Fibroblast of upper back skin (primary cell): ENCODE data around the gene B4GAT1.
"Not testable (repeated sequence)": the region's sequence is repeated elsewhere in the genome, so short reads cannot be mapped to it uniquely, and the experiment has no call there.

ENCODE experiments used
- DNase-seq: peaks from one replicate; pipeline ENCODE4 v3.0.0-alpha.2; 2013

The B4GAT1 gene

DNA sequence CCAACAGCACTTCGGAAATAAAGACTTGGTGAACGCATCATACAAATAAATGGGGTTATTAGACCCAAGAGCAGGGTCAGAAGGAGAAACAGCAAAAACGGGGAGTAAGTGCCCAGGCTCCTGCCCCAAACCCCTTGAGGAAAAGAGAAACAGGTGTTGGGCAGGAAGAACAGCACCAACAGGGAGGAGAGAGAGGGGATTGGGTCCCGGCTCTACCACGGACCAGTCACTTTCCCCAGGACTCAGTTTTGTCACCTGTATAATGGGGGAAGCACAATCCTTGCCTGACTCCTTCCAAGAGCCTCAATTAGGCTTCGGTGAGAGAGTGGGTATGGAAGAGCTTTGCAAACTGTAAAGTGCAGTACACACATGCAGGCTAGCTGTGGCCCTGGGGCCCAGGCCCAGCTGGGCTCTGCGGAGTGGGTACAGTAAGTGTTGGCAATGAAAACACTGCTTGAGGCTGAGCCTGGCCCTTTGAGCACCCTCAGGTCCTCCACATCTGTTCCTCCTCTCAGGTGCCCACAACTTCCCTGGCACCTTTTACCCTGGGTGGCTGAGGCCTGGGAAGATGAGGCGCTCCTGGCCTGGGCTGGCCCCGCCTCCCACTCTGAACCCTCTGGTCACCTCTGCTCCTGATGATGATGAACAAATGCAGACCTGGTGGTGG, 15.2 kb upstream of the B4GAT1 start:
- DNase-seq, result no peak

DNA sequence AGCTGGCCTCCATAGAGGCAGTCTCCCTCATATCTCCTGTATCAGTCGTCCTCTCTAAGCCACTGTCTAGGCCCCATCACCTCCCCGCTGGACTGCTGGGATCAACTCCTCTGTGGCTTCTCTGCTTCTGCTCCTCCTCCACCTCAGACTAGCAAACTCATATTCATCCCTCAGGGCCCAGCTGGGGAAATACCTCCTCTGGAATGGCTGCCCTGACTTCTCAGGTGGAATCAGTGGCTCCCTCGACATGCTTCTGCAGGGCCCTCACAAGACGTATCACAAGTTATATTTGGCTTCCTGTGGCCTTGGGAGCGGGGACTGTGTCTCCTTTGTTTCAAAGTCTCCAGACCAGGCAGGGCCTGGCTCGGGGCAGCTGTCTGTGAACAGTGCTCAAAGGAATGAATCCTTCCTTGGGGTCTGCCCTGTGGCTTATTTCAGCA, 14.1 kb upstream of the B4GAT1 start:
- no peak for DNase-seq

DNA sequence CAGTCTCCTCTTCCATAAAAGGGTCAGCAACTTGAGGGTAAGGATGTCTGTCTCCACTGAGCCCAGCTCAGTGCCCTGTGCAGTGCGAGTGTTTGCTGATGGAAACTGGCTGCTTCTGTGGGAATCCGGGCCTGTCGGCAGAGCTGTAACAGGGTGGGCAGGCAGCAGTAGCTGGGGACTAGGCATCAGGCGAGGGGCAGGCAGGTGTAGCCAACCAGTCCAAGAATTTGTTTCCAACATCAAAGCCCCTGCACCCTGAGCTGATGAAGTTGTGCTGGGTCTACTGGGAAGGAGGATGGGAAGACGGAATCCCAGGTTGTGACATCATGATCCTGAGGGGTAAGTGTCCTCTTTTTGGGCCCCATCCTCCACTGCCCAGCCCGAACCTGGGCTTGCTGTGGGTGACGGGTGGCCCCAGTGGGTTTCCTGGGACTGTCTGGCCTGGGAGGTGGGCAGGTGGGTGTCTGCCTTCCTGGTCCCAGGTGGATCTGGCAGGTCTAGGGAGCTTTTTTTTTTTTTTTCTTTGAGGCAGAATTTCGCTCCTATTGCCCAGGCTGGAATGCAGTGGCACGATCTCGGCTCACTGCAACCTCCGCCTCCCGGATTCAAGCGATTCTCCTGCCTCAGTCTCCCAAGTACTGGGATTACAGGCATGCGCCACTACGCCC, 13.1 kb upstream of the B4GAT1 start:
- DNase-seq, result no peak

DNA sequence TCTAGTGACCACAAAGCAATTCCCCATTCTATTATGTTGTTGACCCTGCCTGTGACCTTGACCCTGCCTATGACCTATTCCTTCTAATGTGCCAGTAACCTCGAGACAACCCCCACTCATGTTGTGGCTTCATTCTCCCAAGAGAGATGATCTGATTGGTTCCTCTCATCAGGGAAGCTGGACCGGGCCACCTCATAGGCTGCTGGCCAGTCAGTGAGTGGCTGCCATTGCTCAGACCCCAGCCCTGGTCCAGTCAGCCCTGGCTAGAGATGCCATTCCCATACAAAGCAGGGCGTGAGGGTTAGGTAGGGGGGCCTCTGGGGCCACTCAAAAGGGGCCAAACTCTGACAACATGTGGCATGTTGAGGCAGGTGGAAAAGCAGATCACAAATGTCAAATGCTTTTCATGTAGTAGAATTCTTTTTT, 12.2 kb upstream of the B4GAT1 start:
- DNase-seq, result no peak

DNA sequence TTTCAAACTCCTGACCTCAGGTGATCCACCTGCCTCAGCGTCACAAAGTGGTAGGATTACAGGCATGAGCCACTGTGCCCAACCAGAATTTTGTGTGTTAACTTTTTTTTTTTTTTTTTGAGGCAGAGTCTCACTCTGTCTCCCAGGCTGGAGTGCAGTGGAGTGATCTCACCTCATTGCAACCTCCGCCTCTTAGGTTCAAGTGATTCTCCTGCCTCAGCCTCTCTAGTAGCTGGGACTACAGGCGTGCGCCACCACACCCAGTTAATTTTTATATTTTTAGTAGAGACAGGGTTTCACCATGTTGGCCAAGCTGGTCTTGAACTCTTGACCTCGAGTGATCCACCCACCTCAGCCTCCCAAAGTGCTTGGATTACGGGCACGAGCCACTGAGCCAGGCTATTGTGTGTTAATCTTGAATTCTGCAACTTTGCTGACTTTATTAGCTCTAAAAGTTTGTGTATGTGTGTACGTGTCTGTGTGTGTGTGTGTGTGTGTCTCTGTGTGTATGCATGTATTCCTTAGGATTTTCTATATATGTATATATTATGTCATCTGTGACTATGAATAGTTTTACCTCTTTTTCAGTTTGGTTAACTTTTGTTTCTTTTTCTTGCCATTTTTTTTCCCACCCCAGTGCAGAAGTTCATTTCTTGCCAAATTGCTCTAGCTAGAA, 3.3 kb upstream of the B4GAT1 start:
- not testable (repeated sequence) for DNase-seq

DNA sequence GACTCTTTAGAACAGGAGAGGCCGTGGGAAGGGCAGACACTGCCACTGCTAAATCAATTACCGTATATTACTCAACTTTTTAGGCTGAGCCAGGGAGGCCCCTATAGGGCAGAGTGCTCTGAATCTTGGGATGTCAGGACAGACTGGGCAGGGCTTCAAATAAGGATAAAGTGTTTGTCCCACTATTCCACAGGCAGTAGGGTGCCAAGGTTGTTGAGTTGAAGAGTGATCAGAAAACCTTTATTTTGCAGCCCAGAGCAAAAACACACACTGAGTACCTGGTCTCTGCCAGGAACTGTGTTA, 1.6 kb upstream of the B4GAT1 start:
- DNase-seq, result no peak

DNA sequence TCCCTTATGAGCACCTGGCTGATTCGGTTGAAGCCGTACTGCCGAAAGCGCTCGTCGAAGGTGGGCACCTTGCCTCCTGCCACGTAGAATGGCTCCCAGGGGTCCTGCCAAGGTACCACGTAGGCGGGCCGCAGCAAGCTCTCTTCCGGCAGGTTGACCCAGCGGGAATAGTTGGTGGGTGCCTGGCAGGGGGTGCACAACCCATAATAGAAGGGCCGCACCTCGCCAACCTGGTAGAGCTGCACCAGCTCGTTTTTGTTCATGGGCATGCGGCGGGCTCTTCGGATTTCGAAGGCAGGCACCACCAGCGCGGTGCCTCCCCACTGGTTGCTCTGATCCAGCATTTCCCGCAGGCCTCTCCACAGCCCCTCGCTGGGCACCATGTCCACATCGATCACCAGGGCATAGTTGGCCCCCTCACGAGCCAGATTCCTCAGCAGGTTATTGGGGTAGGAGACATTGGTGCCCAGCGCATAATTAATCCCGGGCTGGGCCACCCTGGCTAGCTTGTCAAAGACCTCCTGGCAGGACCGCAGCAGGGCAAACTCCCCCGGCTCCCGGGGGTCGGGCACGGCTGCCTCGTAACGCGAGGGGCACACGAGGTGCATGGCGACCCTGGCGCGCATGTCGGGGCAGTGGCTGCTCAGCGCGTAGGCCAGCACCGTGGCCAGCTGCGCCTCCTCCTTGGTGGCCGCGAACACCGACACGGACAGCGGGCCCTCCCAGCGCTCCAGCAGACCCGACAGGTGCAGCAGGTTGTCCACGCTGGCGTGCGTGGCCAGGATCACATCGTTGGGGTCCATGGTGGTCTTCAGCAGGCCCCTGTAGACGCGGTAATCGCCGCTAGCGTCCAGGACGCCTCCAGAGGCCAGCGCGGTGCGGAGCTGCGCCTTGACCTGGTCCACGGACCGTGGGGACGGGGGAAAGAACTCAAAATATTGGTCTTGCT, 679 bp downstream of the B4GAT1 start:
- no peak for DNase-seq

DNA sequence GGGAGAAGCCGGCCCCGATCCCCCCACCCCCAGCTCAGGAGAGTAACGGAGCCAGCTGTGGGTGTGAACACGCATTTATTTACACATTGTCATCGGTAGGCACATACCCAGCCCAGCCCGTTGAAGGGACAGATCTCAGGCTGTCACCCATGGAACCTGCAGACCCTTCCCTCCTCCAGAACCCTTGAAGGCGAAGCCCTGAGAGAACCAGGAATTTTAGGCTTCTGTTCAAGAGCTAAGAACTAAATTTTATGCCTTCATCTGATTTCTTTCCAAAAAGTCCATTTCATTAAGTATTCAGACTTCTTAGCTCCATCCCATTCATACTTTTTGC, 2.1 kb downstream of the B4GAT1 start:
- DNase-seq, result no peak

DNA sequence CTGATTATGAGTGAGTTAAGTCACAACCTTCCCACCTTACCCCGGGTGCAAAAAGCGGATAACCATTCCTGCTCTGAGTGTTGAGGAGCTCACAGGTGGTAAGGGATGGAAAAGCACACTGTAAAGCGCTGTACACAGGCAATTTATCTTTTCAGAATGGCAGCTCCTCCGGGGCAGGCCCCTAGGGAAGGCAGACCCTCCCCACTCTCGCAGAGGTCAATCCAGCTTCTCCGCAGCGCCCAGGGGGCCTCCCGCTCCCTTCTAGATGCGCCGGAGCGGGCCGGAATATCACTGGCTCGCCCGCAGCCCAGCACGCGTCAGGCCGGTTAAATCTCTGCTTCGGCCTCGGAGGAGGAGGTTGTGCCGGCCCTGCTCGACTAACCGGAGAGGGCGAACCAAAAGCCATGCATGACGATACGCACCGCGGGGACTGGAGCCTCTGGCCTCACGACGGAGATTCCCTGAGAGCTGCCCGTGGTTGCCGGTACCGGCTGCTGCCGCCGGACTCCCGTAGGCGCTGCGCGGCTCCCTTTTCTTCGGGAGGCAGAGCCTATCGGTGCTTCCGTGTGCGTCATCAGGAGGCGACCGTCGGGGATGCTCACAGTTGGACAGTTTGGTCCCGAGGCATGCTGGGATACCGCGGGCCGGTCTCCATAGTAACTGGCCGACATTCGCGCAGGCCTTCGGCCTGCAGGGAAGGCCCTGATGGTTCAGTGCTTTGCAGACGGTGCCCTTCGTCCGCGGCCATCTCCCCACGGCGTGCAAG, 2.7 kb downstream of the B4GAT1 start, which contains the start of gene BRMS1:
TSS of gene BRMS1 (minus strand) at position 555 of the 766 bp plus-strand sequence. CDS start 2,870 bp downstream, outside the sequence.
- DNase-seq, result peak; percentile 96

DNA sequence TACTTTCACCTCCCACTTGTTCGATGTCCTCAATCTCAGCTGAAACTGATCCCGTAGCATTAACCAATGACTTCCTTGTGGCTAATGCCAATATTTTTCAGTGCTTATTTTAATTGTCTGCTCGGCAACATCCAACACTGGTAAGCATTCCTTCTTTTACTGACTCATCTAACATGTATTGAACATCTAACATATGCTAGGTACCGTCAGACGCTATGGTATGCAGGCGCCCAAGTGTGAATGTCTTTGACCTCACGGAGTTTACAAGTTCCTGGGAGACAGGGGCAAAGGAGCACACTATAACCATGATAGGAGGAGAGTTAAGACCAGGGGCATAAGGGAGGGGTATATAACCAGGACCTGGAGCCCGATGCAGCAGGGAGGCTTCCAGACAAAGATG, 4.3 kb downstream of the B4GAT1 start:
- no peak for DNase-seq

DNA sequence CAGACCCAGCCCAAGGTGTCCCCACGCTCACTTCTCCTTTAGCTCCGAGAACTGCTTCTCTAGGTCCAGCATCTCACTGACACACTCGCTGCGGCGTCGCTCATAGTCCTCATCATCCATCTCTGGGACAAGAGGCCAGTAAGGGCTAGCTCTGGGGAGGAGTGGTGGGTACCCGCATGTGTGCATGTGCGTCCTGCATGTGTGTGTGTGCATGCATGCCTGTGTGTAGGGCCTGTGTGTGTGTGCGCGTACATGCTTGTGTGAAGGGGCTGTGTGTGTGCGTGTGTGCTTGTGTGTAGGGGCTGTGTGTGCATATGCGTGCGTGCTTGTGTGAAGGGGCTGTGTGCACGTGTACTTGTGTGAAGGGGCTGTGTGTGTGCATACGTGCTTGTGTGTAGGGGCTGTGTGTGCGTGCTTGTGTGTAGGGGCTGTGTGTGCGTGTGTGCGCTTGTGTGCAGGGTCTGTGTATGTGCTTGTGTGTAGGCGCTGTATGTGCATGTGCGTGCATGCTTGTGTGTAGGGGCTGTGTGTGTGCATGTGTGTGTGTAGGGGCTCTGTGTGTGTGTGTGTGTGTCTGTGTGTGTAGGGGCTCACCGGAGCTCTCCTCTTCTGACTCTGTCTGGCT, 5.8 kb downstream of the B4GAT1 start:
- DNase-seq, result no peak

DNA sequence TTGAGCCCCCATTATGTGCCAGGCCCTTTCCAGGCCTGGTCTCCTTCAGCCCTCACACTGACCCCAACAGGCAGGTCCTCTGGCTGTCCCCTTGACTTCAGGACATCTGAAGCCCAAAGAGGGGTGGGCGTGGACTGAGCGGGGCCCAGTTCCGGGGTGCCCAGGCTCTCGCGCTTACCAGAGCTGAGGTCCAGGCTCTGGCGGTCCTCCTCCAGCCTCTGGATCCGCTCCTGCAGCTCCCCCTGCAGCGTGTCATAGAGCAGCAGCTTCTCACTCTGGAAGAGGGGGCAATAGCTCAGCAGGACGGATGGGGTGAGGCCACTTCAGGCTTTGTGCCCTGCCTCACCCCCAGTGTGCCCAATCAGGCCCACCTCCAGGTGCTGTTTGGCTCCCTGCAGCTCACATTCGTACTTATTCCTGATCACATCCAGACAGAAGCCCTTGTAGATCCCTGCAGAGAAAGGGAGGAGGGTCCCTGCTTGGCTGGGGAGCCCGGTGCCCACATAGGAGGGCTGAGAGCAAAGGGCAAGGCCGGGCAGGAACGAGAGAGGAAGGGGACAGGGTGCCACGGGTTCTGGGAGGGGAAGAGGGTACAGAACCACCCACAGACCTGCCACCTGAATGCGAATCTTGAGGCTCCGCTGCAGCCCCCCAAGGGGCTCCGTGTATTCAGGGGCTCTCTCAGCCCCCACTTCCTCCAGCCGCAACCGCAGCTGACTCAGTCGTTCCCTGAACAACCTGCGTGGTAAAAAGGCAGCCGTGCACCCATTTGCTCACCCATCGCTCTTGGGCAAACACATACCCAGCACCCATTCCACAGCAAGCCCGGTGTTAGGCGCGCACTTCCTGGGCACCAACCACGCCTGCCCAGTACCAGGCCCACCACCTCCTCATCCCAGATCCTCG, 6.6 kb downstream of the B4GAT1 start:
- DNase-seq, result no peak

DNA sequence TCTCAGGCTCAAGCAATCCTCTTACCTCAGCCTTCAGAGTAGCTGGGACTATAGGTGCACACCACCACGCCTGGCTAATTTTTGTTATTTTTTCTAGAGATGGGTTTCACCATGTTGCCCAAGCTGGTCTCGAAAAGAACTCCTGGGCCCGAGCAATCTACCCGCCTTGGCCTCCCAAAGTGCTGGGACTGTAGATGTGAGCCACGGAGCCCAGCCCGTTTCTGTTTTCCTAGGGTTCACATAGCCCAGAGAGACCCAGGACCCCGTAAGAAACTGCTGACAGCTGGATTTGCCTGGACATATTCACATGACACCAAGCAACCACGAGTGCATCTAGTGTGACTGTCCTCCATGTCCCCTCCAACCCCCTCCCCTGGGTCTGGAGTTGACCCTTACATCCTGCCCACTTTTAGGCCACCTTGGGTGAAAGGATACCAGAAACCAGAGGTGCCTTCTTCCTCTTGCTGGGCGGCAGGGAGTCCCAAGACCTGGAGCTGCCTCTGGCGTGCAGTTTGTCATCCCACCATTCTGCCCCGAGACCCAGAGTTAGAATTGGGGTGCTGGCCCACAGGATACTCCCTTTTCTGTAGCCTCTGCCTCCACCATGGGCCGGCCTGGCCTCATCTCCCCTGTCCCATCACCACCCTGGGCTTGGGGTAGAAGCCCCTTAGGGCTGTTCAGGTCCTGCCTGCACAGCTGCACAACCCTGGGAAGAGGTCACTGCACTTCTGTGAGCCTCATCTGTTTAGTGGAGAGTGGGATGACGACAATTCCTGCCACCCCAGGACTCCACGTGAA, 7.5 kb downstream of the B4GAT1 start:
- DNase-seq, result no peak

DNA sequence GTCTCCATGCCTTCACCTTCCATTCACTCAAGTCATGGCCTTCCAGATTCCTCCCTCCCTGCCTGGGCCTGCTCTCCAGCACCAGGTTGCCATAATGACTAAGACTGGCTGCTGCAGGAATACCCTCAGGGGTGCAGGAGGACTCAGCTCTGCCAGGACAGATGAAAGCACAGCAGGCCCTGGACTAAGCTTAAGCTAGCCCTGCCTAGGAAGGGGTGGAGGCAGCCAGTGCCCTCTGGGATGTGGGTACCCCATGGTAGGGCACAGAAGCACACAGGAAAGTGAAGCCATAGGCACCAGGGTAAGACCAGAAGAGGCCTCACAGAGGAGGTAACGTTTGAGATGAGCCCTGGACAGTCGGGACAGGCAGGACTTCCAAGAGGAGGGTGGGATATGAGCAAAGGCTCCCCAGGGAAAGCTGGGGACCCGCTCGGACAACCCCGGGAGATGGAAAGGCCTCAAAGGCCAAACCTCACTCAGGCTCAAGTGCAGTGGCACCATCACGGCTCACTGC, 8.2 kb downstream of the B4GAT1 start:
- DNase-seq, result no peak

DNA sequence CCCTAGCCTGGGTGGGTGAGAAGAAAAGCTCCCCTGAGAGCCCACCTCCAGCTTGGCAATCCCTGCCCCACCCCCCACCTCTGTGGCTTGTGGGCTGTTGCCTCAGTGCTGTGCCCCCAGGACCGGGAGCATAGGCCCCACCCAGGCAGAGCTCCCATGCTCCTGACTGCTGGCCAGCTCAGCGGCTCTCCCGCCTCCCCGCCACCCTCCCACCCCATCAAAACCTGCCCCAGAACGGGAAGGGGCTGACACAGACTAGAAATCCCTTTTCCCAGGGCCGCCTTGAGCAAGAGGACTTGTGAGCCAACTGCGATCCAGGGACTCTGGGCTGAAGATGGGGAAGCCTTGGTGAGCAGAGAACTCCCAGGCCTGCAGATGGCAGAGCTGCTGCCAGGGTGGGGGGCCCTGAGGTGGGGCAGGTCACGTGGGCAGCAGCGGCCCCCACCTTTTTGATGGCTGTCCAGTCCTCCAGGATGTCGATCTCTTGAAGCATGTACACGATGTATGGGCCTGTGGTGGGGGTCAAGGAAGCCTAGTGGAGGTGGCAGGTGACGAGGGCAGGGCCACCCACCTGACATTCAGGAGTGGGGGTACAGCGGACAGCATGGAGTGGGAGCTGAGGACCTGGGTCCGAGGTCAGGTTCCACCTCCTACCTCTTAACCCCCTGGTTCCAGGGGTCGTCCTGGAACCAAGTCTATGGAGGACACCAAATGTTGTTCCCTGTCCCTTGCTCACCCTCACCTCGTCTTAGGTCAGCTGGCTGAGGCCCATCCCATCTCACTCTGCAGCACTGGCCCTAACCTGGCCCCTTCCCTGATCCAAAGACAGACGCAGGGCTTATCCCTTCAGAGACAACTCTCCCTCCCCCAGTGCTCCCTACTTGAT, 8.9 kb downstream of the B4GAT1 start:
- no peak for DNase-seq

DNA sequence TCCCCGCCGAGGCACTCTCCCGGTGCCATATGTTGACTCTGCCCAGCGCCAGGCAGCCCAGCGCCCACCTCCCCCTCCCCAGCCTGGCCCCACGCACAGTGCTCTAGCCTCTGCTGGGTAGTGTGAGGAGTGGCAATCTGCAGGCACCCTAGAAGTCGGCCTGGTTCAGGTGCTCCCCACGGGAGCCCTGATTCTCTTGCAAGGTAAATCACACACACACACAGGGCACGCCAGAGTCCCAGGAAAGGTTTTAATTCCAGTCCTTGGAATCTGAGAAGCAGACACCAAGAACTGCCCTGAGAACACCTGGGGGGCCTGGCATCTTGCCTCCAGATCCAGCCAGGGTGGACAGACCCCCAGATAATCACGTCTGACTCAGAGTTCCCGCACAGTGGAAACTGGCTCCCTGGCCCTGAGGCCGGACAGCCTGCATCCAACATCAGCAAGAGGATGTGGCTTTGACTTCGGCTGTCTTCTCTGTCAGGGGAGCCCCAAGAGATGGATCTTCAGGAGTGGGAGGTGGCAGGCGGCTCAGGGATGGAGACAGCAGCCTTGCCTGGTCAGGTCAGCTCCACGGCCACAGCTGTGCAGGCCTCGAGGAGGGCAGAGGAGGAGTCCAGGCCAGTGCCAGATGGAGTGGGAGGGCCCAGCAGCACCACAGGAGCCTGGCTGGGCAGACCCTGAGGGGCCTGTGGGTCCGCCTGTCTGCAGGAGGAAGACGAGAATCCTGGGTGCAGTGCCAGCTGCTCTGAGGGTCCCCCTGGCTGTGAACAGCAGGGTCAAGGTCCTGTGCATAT, 10.1 kb downstream of the B4GAT1 start:
- DNase-seq, result no peak

DNA sequence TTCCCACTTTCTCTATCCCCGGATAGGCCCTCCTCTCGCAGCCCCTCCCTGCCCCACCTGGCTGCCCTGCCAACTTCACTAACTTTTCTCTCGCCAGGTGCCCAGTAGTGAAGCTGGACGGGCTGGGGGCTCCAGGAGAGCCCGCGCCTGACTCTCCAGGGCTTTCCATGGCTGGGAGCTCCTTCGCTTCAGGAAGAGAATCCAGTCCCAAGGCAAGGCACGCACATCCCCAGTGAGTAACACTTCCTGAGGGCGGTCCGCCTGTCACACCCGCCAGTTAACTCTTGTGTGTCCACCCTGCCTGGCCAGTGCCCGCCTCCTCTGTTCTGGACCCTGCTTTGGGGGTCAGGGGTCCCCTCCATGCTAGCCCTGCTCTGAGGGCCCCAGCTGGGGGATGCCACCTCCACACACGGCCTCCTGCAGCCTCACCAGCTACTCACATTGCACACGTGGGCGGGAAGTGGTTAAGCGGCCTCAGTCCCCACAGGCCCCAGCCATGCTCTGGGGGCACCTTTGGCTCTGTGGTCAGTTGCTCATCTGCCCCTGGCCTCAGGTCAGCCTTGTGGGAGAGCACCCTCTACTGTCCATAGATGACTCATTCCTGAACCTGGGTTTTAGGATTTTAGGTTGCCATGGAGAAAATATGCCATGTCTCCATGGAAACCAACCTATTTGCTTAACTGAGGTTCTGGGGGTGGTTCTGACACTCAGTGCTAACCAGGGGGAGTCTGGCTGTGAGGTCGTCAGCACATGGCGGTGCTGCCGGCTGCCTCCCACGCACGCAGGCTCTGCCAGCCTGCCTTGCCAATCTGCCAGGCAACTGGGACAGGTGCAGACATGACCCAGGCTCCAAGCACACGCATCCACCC, 11.0 kb downstream of the B4GAT1 start, which contains the start of gene RIN1:
TSS of gene RIN1 (minus strand) at position 201 of the 869 bp plus-strand sequence. CDS start at position 169, 32 bp downstream.
- DNase-seq, result peak; percentile 91
